ENCODE data around the gene STXBP6.

The STXBP6 gene

GRCh38 chr14:24885410-24885913 lies 164.5 kb downstream of the STXBP6 start:
- no peak for DNase-seq (ENCODE audit: low read depth)

DNA sequence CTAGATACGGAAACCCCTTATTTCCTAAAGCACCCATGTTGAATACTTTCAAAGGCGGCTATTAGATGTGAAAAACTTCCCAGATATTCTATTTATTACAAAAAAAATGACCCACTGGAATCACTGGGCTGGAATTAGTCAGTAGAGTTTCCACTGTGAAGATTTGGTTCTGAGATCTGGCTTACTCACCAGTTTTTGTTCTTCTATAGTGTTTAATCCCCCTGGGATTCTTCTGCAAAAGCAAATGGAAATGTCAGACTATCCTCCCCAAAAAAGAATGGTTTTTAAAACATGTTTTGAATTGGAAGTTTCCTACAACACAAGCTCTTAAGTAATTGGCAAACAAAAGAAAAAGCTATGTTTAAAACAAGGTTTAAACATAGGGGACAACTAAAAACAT lies 166.4 kb downstream of the STXBP6 start:
- DNase-seq (ENCODE audit: low read depth), result no peak

DNA sequence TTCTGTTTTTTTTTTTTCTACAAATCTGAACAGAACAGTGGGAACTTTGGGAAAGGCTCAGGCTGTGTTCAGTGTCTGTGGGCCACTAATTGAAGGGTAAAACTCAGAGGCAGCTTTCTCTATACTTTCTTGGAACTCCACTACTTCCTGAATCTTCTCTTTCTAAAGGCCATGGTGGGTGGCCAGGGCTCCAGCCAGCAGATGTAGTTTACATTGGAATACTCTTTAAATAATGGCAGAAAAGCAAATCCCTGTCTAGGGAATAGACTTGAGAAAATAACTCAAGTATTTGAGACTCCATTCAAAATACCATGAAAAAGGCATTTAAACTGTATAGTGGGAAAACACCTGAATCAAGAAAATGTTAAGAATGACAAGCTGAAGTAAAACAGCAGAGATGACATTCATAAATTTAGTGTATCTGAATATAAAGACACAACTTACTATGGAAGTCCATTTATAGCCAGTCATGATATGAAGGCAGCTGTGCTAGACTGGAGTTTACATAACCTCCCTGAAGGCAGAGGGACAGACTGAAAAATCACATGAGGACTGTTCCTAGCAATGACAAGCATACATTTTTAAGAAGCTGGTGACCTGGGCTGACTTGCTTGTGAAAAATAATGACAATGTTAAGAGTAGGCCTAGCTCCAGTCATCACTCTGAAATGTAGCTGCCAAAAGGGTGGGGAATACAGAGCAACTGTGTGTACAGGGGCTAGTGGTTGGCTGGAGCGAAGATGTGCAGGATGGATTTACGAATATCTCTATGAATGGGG lies 168.6 kb downstream of the STXBP6 start:
- DNase-seq (ENCODE audit: low read depth), result no peak

DNA sequence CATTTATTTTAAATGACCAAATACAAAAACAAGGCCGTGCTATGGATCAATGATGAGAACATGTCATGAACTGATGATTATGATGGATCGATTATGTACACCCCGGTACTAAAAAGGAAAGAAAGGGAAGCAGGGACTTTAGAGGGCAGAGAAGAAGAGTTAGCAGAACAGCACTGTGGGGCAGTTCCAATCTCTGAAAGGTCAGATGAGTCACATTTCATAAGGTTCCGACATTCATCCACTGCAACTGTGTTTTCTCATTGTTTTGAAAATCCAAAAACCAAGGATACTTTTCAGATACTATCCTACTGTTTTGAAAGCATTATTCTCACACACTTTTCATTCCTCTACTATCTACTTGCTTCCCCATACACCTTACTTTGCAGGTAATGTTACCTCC lies 169.3 kb downstream of the STXBP6 start:
- DNase-seq (ENCODE audit: low read depth), result no peak

- no peak for DNase-seq (ENCODE audit: low read depth)
Measured at GRCh38 chr14:24879661-24880386, 170.1 kb downstream of the STXBP6 start.

- no peak for DNase-seq (ENCODE audit: low read depth)
Measured at GRCh38 chr14:24876996-24877395, 173.0 kb downstream of the STXBP6 start.

DNA sequence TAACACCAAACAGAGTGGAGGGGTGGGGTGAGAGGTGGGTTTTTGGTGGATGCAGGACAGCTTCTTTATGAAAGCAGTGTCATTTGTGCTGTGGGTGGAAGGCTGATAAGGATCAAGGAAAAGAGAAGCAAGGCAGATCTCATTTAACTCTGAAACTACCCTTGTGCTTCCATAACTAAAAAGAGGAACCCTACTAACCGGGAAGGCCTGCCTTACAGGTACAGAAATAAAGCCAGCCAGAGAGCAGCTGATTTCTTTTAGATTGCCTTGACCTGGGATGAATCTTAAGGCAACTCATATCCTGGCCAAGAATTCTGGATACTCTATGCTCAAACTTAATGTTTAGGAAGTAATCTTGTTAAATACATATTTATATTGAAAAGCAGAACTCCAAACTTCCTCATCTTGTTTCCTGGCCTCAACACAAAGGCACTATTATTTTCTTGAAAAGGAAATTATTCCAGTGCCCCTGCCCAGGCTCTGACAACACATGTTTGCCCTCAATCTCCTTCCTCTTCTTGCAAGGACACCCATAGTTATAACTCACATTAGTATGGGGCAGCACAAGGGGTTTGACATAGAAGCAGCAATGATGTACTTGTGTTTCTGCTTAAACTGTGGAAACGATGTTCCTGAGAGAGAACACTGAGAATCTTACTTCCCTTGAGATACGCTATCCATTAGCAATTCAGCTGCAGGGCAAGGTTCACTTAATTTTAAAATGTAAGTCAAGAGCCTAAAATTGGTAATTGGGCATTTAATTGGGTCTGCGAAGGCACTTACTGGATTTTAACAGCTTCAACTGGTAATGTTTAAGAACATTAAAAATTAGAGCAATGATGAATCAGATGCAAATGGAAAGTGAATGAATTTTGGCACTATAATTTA lies 173.7 kb downstream of the STXBP6 start:
- no peak for DNase-seq (ENCODE audit: low read depth)

- no peak for DNase-seq (ENCODE audit: low read depth)
Measured at GRCh38 chr14:24875203-24875838, 174.6 kb downstream of the STXBP6 start.

- no peak for DNase-seq (ENCODE audit: low read depth)
Measured at GRCh38 chr14:24874514-24875202, 175.3 kb downstream of the STXBP6 start.

GRCh38 chr14:24873551-24873950 lies 176.4 kb downstream of the STXBP6 start:
- no peak for DNase-seq (ENCODE audit: low read depth)

DNA sequence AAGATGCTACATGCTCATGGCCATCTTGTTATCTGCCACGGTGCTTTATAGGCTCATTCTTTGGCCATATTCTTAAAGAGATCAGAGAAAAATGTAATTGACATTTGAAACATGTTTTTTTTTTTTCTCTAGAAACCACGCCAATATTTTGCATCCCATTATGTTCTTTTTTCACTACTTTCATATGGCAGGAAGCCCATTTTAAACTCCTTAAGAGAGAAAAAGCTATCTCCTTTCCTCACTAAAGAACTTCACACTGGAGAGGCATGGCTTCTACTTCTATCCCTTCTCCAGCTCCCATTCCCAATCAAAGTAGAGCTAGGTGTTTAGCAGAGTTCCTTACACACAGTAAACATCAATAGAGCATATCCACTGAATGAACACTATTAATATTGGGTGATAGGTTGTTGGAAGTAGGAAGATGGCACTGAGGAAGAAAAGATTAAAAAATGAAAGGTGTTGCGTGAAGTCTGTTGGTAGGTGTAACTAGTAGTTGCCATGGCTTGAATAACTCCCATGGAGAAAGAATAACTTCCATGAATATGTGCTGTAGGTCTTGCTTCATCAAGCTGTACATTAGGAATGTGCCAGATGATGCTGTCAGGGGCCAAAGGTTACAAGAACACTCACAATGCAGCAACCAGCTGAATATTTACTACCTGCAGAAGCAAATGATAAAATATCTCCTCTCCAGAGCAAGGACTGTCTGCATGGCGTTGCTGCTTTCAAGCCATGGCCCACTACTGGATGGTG lies 178.8 kb downstream of the STXBP6 start:
- no peak for DNase-seq (ENCODE audit: low read depth)

DNA sequence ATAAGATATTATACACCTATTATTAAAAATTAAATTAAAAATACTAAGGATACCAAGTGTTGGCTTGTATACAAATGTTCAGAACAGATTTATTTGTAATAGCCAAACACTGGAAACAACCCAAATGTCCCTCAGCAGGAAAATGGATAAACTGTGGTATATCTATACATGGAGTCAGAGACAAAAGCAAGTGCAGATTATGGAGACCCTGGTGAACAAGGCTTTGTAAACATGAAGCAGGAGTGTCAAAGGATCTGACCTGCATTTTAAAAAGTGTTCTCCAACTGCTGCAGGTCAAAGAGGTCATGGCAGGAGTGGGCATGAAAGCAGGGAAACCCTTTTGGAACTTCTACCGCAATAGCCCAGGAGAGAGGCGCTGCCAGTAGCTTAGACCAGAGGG lies 181.6 kb downstream of the STXBP6 start:
- no peak for DNase-seq (ENCODE audit: low read depth)

- DNase-seq (ENCODE audit: low read depth), result no peak
Measured at GRCh38 chr14:24866067-24866639, 183.8 kb downstream of the STXBP6 start.

GRCh38 chr14:24863968-24864684 lies 185.8 kb downstream of the STXBP6 start:
- DNase-seq (ENCODE audit: low read depth), result no peak

DNA sequence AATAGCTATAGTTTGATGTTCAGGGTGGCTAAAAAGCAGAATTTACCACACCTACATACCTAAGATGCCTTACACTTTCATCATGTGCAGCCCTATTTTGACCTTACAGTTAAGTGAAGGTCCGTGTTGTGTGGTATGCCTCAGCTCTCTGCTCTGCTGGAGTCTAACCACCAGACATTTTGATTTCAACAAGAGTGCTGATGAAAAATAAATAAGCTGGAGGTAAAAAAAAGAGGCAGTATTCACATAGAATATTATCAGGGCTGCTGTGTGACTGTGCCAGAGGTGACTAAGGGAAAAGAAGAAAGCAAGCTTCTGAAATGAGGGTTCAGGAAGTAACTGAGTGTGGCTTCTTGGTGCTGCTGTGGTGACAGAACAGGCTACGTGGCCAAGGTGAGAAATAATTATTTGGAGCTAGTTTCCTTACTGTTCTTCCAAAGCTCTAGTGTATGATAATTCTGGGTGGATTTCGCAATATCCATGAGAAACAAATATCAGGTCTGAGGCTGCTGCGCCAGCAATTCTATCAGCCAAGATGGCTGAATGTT lies 188.8 kb downstream of the STXBP6 start:
- DNase-seq (ENCODE audit: low read depth), result no peak

DNA sequence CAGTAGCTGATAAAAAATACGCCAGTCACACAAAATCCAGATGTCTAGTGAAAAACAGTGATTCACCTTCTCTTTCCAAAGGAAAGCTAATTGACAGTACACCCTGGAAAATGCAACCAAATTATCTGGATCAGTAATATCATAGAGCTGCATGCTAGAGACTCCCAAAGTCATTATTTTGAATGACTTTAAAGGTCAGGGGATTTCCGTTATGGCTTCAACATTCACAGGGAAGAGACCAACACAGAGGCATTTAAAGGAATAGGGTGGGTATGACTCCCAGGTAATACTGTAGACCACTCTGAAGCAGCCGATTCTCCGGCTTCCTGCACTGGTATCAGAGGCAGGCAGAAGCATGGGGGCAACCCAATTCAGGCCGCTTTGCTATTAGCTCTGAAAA lies 190.4 kb downstream of the STXBP6 start:
- DNase-seq (ENCODE audit: low read depth), result no peak

DNA sequence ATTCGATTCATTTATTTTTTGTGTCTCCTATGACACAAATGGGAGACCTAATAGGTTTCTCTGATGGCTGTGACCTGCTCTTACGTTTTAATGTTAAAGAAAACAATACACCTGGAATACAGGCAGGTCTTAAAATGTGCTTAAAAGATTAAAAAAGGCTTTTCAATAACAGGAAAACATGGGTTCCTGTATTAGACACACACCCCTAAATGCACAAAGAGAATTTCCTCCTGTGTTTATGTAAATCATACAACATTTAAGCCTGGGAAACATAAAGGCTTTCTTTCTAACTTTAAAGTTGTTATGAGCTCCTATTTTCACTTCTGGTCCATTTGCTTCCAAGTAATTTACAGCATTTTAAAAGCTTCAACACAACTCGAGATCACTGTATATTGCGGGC lies 191.3 kb downstream of the STXBP6 start:
- DNase-seq (ENCODE audit: low read depth), result no peak

GRCh38 chr14:24858052-24858451 lies 191.9 kb downstream of the STXBP6 start:
- no peak for DNase-seq (ENCODE audit: low read depth)

GRCh38 chr14:24857277-24857676 lies 192.7 kb downstream of the STXBP6 start:
- no peak for DNase-seq (ENCODE audit: low read depth)
